ENCODE data around the gene GPC3. TPM values are rescaled to one million over a fixed set of nuclear protein-coding genes. Genes with fewer than 3 reads are reported as not detected.

The GPC3 gene
- polyA plus RNA-seq, 1 of the 3 experiments (the other 2 are of a cell fraction), result 1.4 TPM

DNA sequence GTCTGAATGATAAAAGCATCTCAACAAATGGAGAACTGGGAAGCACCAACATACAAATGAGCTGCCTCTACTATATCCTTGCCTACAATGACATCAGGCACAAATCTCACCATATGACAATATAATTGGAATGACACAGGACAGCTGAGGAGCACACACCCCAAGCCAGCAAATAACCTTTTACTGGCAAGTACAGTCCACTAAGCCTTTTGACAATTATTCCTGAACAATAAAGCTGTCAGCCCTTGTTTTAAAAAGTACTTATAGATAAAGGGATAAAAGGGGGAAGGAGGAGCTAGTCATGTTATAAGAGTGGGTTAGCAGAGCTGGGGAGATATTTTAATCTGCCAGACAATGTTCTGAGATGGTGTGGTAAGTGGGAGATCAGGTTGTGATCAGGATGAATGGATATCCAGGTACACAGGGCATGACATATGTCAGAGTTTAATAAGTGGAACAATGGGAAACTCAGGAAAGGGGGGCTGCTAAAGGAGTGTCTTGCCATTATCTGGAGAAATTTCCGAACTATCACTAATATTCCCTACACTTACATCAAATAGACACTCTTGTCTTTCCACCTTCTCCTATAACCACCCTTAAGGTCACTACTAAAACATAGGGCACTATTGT lies 127.6 kb downstream of the GPC3 start (continued):
- TF ChIP-seq GABPA (IDR thresholded peaks at IDR 0.05; ENCODE audit: low read depth) (no peak), JUND (IDR thresholded peaks at IDR 0.05) (no peak), RCOR1 (IDR thresholded peaks at IDR 0.05; ENCODE audit: low read length) (no peak), FOXM1 (IDR thresholded peaks at IDR 0.05; ENCODE audit: low read depth) (no peak), MXI1 (IDR thresholded peaks at IDR 0.05; ENCODE audit: low read depth, low read length) (no peak)
- TF ChIP-seq, protein P1, sequence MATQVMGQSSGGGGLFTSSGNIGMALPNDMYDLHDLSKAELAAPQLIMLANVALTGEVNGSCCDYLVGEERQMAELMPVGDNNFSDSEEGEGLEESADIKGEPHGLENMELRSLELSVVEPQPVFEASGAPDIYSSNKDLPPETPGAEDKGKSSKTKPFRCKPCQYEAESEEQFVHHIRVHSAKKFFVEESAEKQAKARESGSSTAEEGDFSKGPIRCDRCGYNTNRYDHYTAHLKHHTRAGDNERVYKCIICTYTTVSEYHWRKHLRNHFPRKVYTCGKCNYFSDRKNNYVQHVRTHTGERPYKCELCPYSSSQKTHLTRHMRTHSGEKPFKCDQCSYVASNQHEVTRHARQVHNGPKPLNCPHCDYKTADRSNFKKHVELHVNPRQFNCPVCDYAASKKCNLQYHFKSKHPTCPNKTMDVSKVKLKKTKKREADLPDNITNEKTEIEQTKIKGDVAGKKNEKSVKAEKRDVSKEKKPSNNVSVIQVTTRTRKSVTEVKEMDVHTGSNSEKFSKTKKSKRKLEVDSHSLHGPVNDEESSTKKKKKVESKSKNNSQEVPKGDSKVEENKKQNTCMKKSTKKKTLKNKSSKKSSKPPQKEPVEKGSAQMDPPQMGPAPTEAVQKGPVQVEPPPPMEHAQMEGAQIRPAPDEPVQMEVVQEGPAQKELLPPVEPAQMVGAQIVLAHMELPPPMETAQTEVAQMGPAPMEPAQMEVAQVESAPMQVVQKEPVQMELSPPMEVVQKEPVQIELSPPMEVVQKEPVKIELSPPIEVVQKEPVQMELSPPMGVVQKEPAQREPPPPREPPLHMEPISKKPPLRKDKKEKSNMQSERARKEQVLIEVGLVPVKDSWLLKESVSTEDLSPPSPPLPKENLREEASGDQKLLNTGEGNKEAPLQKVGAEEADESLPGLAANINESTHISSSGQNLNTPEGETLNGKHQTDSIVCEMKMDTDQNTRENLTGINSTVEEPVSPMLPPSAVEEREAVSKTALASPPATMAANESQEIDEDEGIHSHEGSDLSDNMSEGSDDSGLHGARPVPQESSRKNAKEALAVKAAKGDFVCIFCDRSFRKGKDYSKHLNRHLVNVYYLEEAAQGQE (IDR thresholded peaks at IDR 0.05; ENCODE audit: low read depth, low read length), result no peak

GRCh38 chrX:133856819-133857218 lies 128.6 kb downstream of the GPC3 start:
- no peak overlapping the region for H3K4me2 ChIP-seq
- H2AFZ ChIP-seq (ENCODE audit: low read depth), result no peak overlapping the region
- no peak overlapping the region for H3K27ac ChIP-seq (ENCODE audit: low read depth in 2 of 2, low read length in 1 of 2)
- H3K36me3 ChIP-seq (replicated peaks in 1 of 2; ENCODE audit: control insufficient read depth in 1 of 2, insufficient read depth in 2 of 2, low read length in 1 of 2), result no peaks in the 10 kb centered on the region
- no peak overlapping the region for H3K4me3 ChIP-seq (ENCODE audit: low read depth in 2 of 2, low read length in 1 of 2)
- H3K4me1 ChIP-seq (ENCODE audit: control insufficient read depth in 1 of 2, insufficient read depth in 2 of 2, low read depth in 1 of 2, low read length in 1 of 2), result no peaks in the 10 kb centered on the region
- DNase-seq, result no peak
- H3K9me2 ChIP-seq, result no peaks in the 10 kb centered on the region
- POLR2A ChIA-PET, result no interaction called here
- H3K9me3 ChIP-seq, result no peaks in the 10 kb centered on the region
- H3K27me3 ChIP-seq (ENCODE audit: insufficient read depth), result no peaks in the 10 kb centered on the region; the same call in 1 of the 2 replicates
- H3F3A ChIP-seq (replicated peaks; ENCODE audit: insufficient read depth), result no peaks in the 10 kb centered on the region
- no peaks in the 10 kb centered on the region for H4K20me1 ChIP-seq (ENCODE audit: insufficient read depth)
- TF ChIP-seq TAF1 (IDR thresholded peaks at IDR 0.05; ENCODE audit: borderline replicate concordance, low read depth, low read length), result no peak
- TF ChIP-seq, protein P1 (IDR thresholded peaks at IDR 0.05; ENCODE audit: low read depth, low read length), result no peak
- TF ChIP-seq YY1 (IDR thresholded peaks at IDR 0.05; ENCODE audit: low read depth), result no peak
- TF ChIP-seq FOXJ3 (CRISPR knock-in tag; IDR thresholded peaks at IDR 0.05), result no peak
- no peak for TF ChIP-seq POLR2AphosphoS5 (IDR thresholded peaks at IDR 0.05; ENCODE audit: low read depth, low read length)
- TF ChIP-seq, protein P2, sequence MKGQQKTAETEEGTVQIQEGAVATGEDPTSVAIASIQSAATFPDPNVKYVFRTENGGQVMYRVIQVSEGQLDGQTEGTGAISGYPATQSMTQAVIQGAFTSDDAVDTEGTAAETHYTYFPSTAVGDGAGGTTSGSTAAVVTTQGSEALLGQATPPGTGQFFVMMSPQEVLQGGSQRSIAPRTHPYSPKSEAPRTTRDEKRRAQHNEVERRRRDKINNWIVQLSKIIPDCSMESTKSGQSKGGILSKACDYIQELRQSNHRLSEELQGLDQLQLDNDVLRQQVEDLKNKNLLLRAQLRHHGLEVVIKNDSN (IDR thresholded peaks at IDR 0.05; ENCODE audit: borderline replicate concordance, low read depth), result no peak
- TF ChIP-seq RCOR1 (IDR thresholded peaks at IDR 0.05; ENCODE audit: low read length), result no peak
- TF ChIP-seq ELF1 (IDR thresholded peaks at IDR 0.05), result no peak
- TF ChIP-seq NRF1 (IDR thresholded peaks at IDR 0.05; ENCODE audit: low read depth, low read length), result no peak
- TF ChIP-seq, protein P3, sequence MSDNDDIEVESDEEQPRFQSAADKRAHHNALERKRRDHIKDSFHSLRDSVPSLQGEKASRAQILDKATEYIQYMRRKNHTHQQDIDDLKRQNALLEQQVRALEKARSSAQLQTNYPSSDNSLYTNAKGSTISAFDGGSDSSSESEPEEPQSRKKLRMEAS (IDR thresholded peaks at IDR 0.05; ENCODE audit: low read depth), result no peak
- TF ChIP-seq JUND (IDR thresholded peaks at IDR 0.05), result no peak
- TF ChIP-seq, protein P4, sequence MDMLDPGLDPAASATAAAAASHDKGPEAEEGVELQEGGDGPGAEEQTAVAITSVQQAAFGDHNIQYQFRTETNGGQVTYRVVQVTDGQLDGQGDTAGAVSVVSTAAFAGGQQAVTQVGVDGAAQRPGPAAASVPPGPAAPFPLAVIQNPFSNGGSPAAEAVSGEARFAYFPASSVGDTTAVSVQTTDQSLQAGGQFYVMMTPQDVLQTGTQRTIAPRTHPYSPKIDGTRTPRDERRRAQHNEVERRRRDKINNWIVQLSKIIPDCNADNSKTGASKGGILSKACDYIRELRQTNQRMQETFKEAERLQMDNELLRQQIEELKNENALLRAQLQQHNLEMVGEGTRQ (IDR thresholded peaks at IDR 0.05; ENCODE audit: borderline replicate concordance, low read depth, low read length), result no peak
- TF ChIP-seq TCF12 (IDR thresholded peaks at IDR 0.05), result no peak
- TF ChIP-seq CHD2 (IDR thresholded peaks at IDR 0.05; ENCODE audit: low read length, partially characterized antibody), result no peak
- TF ChIP-seq ZBTB33 (IDR thresholded peaks at IDR 0.05; ENCODE audit: borderline replicate concordance, low read depth), result no peak
- TF ChIP-seq, protein P5, sequence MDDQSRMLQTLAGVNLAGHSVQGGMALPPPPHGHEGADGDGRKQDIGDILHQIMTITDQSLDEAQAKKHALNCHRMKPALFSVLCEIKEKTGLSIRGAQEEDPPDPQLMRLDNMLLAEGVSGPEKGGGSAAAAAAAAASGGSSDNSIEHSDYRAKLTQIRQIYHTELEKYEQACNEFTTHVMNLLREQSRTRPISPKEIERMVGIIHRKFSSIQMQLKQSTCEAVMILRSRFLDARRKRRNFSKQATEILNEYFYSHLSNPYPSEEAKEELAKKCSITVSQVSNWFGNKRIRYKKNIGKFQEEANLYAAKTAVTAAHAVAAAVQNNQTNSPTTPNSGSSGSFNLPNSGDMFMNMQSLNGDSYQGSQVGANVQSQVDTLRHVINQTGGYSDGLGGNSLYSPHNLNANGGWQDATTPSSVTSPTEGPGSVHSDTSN (IDR thresholded peaks at IDR 0.05), result no peak
- H3K79me2 ChIP-seq (ENCODE audit: insufficient read depth), result no peaks in the 10 kb centered on the region
- CTCF ChIA-PET, result interaction anchor here (1.2 kb wide), 1 partner anchor 19 kb away, joined by 3 read pairs; no protein-coding TSS in a partner anchor
- WGBS (ENCODE audit: low lambda C conversion rate), result 10% methylated on average over 3 of the region's 3 CpGs
- no peak overlapping the region for H3K9ac ChIP-seq

Measured in SK-N-SH (cell line).